Endodermal cell (in vitro differentiated cells): Measurements from ENCODE around the gene KCNK3. TPM values are rescaled to one million over a fixed set of nuclear protein-coding genes. Genes with fewer than 3 reads are reported as not detected.

Source experiments
- DNase-seq: peaks from one replicate; pipeline ENCODE4 v3.0.0-alpha.2; 2017
- H3K27ac ChIP-seq: 2 replicates; pipeline ENCODE4 v1.5.1; 2013; ENCODE audit warnings: mild to moderate bottlenecking, low read depth, low read length, moderate library complexity
- H3K27me3 ChIP-seq: 2 replicates; pipeline ENCODE4 v1.6.1; 2013; ENCODE audit warnings: mild to moderate bottlenecking, low read length, moderate library complexity; ENCODE audit not compliant: insufficient read depth, control insufficient read depth, poor library complexity, severe bottlenecking
- H3K36me3 ChIP-seq: 2 replicates; pipeline ENCODE4 v1.7.0; 2013; ENCODE audit warnings: mild to moderate bottlenecking, low read length, moderate library complexity; ENCODE audit not compliant: control insufficient read depth, insufficient read depth
- H3K4me1 ChIP-seq: one replicate; pipeline ENCODE4 v1.7.0; 2013; ENCODE audit warnings: low read length; ENCODE audit not compliant: control insufficient read depth, insufficient read depth
- H3K4me3 ChIP-seq: 2 replicates; pipeline ENCODE4 v1.5.1; 2013; ENCODE audit warnings: mild to moderate bottlenecking, low read length, moderate library complexity
- H3K9ac ChIP-seq: 2 replicates; pipeline ENCODE4 v1.6.1; 2013; ENCODE audit warnings: mild to moderate bottlenecking, low read length, moderate library complexity; ENCODE audit not compliant: poor library complexity, severe bottlenecking; ENCODE audit errors: extremely low read depth
- H3K9me3 ChIP-seq: 2 replicates; pipeline ENCODE4 v1.6.1; 2013; ENCODE audit warnings: mild to moderate bottlenecking, low read length, moderate library complexity; ENCODE audit not compliant: control insufficient read depth
- H3K27ac Mint-ChIP-seq: 2 replicates; pipeline ENCODE4 v1.8.0; 2020; ENCODE audit warnings: mixed read lengths
- H3K27me3 Mint-ChIP-seq: 2 replicates; pipeline ENCODE4 v1.8.0; 2021; ENCODE audit warnings: mild to moderate bottlenecking, mixed read lengths; ENCODE audit not compliant: insufficient read depth
- H3K36me3 Mint-ChIP-seq: 2 replicates; pipeline ENCODE4 v1.8.0; 2020; ENCODE audit warnings: low read depth, mixed read lengths
- H3K4me1 Mint-ChIP-seq: 2 replicates; pipeline ENCODE4 v1.8.0; 2020; ENCODE audit warnings: mixed read lengths
- H3K4me3 Mint-ChIP-seq: 2 replicates; pipeline ENCODE4 v1.8.0; 2020; ENCODE audit warnings: mild to moderate bottlenecking, moderate library complexity, mixed read lengths
- H3K9me3 Mint-ChIP-seq: 2 replicates; pipeline ENCODE4 v1.8.0; 2020; ENCODE audit warnings: mild to moderate bottlenecking, mixed read lengths
- CTCF ChIP-seq: fragments of 200-600 bp; sonication (generic); conservative IDR thresholded peaks from 2 replicates; pipeline ENCODE4 v1.5.0; 2021; ENCODE audit warnings: antibody characterized with exemption, mild to moderate bottlenecking
- WGBS, 2 experiments: methylation state at CpG; one replicate each; pipeline versions ENCODE4 v1.1.5 to v1.1.7; 2013; ENCODE audit warnings: missing lambda C conversion rate in 2 of 2, mixed read lengths in 1 of 2; ENCODE audit not compliant: insufficient coverage in 1 of 2, insufficient read length in 1 of 2; 5-methylcytosine and 5-hydroxymethylcytosine counted together
- total RNA-seq, 2 donors: library from RNA; stranded (reverse); fragmentation: NEBNext Ultra II Directional in 1 of 2; extraction: Animal tissue kit (Norgen Biotek cat#: 25700) in 1 of 2; gene quantifications; 2 replicates in 1 of 2; 3 replicates in 1 of 2; pipeline ENCODE4 v1.2.1, GENCODE V29; 2021

KCNK3 gene
- total RNA-seq, 2 donors from 2014 or later = not detected

- Mint-ChIP-seq H3K4me1 (peaks cover 2% of the 10 kb centered on the region), H3K27ac (no peak overlapping the region), H3K27me3 (peaks cover 9% of the 10 kb centered on the region), H3K9me3 (no peaks in the 10 kb centered on the region), H3K36me3 (no peaks in the 10 kb centered on the region), H3K4me3 (no peak overlapping the region)
- peak; percentile 28 for DNase-seq
- Histone ChIP-seq H3K9me3 (no peaks in the 10 kb centered on the region), H3K27me3 (no peaks in the 10 kb centered on the region), H3K27ac (no peak overlapping the region), H3K4me1 (no peaks in the 10 kb centered on the region), H3K4me3 (no peak overlapping the region), H3K9ac (no peak overlapping the region), H3K36me3 (no peaks in the 10 kb centered on the region)
- WGBS, 2 experiments = 89 to 99% methylated on average over 6 to 7 of the region's 7 CpGs
- TF ChIP-seq CTCF = no peak
These were observed 43.2 kb upstream of the KCNK3 start for GRCh38 chr2:26649322-26649721.

GRCh38 chr2:26649992-26650712 lies 42.4 kb upstream of the KCNK3 start:
- WGBS, 2 experiments = 90 to 95% methylated on average over 9 to 12 of the region's 12 CpGs
- Mint-ChIP-seq H3K27ac (no peak overlapping the region), H3K27me3 (peaks cover 9% of the 10 kb centered on the region), H3K4me3 (no peak overlapping the region), H3K9me3 (no peaks in the 10 kb centered on the region), H3K4me1 (peaks cover 2% of the 10 kb centered on the region), H3K36me3 (no peaks in the 10 kb centered on the region)
- Histone ChIP-seq H3K27ac (no peak overlapping the region), H3K36me3 (no peaks in the 10 kb centered on the region), H3K27me3 (no peaks in the 10 kb centered on the region), H3K4me1 (no peaks in the 10 kb centered on the region), H3K9ac (no peak overlapping the region), H3K9me3 (no peaks in the 10 kb centered on the region), H3K4me3 (no peak overlapping the region)
- TF ChIP-seq CTCF = no peak
- DNase-seq = peak; percentile 42

GRCh38 chr2:26650713-26651469 lies 41.6 kb upstream of the KCNK3 start:
- H3K9ac ChIP-seq = no peak overlapping the region
- Mint-ChIP-seq H3K27me3 (peaks cover 8% of the 10 kb centered on the region), H3K4me1 (peaks cover 2% of the 10 kb centered on the region), H3K36me3 (no peaks in the 10 kb centered on the region), H3K9me3 (no peaks in the 10 kb centered on the region), H3K4me3 (no peak overlapping the region), H3K27ac (no peak overlapping the region)
- DNase-seq = peak; percentile 39
- no peak overlapping the region for H3K4me3 ChIP-seq
- H3K27ac ChIP-seq = no peak overlapping the region
- WGBS, 2 experiments = 91 to 93% methylated on average over 11 to 12 of the region's 12 CpGs
- H3K27me3 ChIP-seq = no peaks in the 10 kb centered on the region
- no peaks in the 10 kb centered on the region for H3K36me3 ChIP-seq
- no peaks in the 10 kb centered on the region for H3K4me1 ChIP-seq
- TF ChIP-seq CTCF = no peak
- no peaks in the 10 kb centered on the region for H3K9me3 ChIP-seq
